Posterior cingulate gyrus (tissue), 11 donors: ENCODE results near the gene SCAI.

Source experiments
- DNase-seq, 10 donors: peaks; one replicate each; pipeline versions ENCODE4 v3.0.0 to v3.0.0-alpha.2; 2020 to 2021; ENCODE audit warnings: mixed read lengths in 3 of 10
- intact Hi-C: fragments of 100-400 bp; cut with DNase I; formaldehyde crosslinking; loops from one replicate; pipeline ENCODE4 v1.15.1; 2023

The SCAI gene

GRCh38 chr9:124906966-124907365, 236.4 kb downstream of the SCAI start:
- DNase-seq: no peak
- intact Hi-C loops: no loop called here

GRCh38 chr9:124899845-124900244, 243.5 kb downstream of the SCAI start:
- intact Hi-C loops: no loop called here
- no peak for DNase-seq

- no peak for DNase-seq
- intact Hi-C loops: no loop called here
Measured at GRCh38 chr9:124897570-124898460, 245.5 kb downstream of the SCAI start.

GRCh38 chr9:124894741-124895170, 248.6 kb downstream of the SCAI start:
- intact Hi-C loops: no loop called here
- peak in 3 of 10 donors; percentile 24 to 42 (median 34) for DNase-seq

GRCh38 chr9:124894035-124894740, 249.1 kb downstream of the SCAI start:
- intact Hi-C loops: no loop called here
- DNase-seq: peak in 1 of 10 donors; percentile 35
